NOMO-1 treated with dmso at 0.1 percent for 144 hours (cell line): ENCODE results near the gene MASP1.

Experiments used
- DNase-seq: peaks from one replicate; lab custom pipeline; 2025; ENCODE audit not compliant: unreplicated experiment; lab: John Stamatoyannopoulos, UW

The MASP1 gene

GRCh38 chr3:187193181-187193580 lies 98.4 kb downstream of the MASP1 start:
- DNase-seq = no peak

- no peak for DNase-seq
Measured at GRCh38 chr3:187191271-187191670, 100.3 kb downstream of the MASP1 start.

DNA sequence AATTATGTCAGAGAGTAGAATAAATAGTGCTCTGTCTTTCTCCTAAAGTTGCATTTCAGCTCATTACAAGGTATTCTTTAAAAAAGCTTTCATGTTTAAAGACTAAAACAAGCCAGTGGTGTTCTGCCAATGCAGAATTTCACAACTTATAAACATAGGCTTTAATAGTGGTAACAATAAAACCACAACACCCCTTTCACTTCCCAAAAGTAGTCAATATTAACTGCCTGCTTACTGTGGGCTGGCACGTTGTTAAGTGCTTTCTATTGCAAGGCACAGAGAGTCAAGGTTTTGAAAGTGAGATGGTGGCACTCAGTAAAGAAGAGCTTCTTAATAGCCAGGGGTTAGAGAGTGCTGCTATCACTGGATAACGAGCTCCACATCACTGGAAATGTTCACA lies 102.6 kb downstream of the MASP1 start:
- peak; percentile 70 for DNase-seq

DNA sequence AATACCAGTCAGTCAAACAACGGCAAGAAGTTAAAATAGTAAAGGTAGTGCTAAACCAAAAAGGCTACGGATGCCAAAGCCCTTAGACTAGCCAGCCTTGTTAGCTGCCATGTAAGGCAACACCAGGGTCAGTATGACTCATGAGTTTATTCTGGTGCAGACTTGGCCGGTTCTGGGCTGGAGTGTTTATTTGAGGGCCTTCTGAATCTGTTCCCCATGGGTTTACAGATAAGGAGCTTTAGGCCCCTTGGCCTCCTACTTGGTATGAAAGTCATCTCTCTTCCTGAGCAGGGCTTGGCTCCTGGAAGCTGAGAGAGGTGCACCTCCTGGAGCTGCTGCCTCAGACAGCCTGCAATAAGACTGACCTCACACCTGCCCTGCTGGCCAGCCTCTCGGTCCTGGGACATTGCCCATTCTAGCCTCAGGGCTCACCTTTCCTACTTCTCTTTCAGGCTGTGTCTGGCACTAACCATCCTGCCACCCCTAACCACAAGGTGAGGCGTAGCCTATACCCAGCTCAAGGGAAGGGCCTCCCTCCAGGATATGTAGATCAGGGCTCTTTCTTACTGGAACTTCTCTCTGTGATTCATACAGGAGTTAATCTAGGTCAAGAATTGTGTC lies 104.6 kb downstream of the MASP1 start:
- DNase-seq = no peak

DNA sequence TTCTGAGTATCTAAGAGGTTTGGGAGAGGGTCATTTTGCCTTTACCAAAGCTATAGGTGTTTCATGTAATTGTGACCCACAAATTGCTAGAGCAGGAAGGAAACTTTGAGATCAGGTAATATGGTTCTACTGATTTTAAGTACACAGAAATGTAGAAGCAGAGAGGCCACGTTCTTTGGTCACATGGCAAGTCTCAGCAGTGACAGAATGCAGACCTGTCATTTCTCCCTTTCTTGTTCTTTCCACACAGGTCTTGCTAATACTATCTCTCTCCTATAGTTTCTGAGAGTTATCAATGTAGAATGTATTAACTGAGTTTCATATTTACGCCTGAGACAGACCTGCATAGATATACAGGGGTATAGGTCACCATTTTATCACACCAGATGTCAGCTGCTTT lies 105.2 kb downstream of the MASP1 start:
- DNase-seq = no peak

- DNase-seq = no peak
Measured at GRCh38 chr3:187185759-187186158, 105.8 kb downstream of the MASP1 start.
